Esophagus squamous epithelium (tissue), 4 donors: ENCODE data around the gene TNFRSF4.
"Not testable (repeated sequence)": the region's sequence is repeated elsewhere in the genome, so short reads cannot be mapped to it uniquely, and the experiment has no call there.

Source experiments
- CTCF ChIP-seq, 6 experiments: fragments of 450-650 bp in 4 of 6; fragments of 200-600 bp in 2 of 6; sonication (generic) in 2 of 6; IDR thresholded peaks; one replicate each; pipeline ENCODE4 v1.5.1; 2016 to 2019; ENCODE audit warnings: antibody characterized with exemption in 6 of 6, mild to moderate bottlenecking in 4 of 6, moderate library complexity in 4 of 6
- POLR2A ChIP-seq, 4 donors: fragments of 450-650 bp; IDR thresholded peaks; one replicate each; pipeline ENCODE4 v1.6.1; 2017; ENCODE audit warnings: antibody characterized with exemption in 4 of 4, mild to moderate bottlenecking in 4 of 4, moderate library complexity in 3 of 4

GRCh38 chr1:1248009-1248913, 34.3 kb upstream of the TNFRSF4 start:
- TF ChIP-seq POLR2A, CTCF (IDR thresholded peaks at IDR 0.05): not testable (repeated sequence)
